B cell (primary cell): ENCODE data around the gene ASIC1. TPM values are rescaled to one million over a fixed set of nuclear protein-coding genes. Genes with fewer than 3 reads are reported as not detected.

Source experiments
- ATAC-seq: fragments of 200-7000 bp; cut with Tn5 transposase; one replicate; pipeline ENCODE4 v1.10.0; 2021; ENCODE audit warnings: low read depth, mild to moderate bottlenecking, moderate number of reproducible peaks, moderate library complexity
- CTCF ChIA-PET: fragments of 350-600 bp; sonication (Branson Sonifier 250); formaldehyde crosslinking; loops from one replicate; lab custom pipeline; 2021; ENCODE audit warnings: antibody characterized with exemption, inconsistent platforms; lab: Charles Lee
- POLR2A ChIA-PET: fragments of 350-600 bp; sonication (Branson Sonifier 250); formaldehyde crosslinking; loops from one replicate; lab custom pipeline; 2021; ENCODE audit warnings: antibody characterized with exemption; lab: Charles Lee
- DNase-seq: peaks from one replicate; pipeline ENCODE4 v3.0.0; 2013
- H2AFZ ChIP-seq: 2 replicates; pipeline ENCODE4 v1.6.1; 2012; ENCODE audit warnings: mild to moderate bottlenecking, low read depth, low read length; ENCODE audit not compliant: insufficient read depth, poor library complexity, severe bottlenecking
- H3K27ac ChIP-seq, 2 donors: 1 replicate in 1 of 2; 2 replicates in 1 of 2; pipeline ENCODE4 v1.5.1; 2012 to 2013; ENCODE audit warnings: low read length in 2 of 2, mild to moderate bottlenecking in 2 of 2, moderate library complexity in 1 of 2
- H3K27me3 ChIP-seq, 4 experiments: fragments of 200-600 bp in 1 of 4; sonication (generic) in 1 of 4; replicated peaks in 1 of 4; 1 replicate in 2 of 4; 2 replicates in 2 of 4; pipeline versions ENCODE4 v1.6.1 to v1.7.0; 2013 to 2016; ENCODE audit warnings: low read length in 3 of 4, mild to moderate bottlenecking in 2 of 4, mixed read lengths in 1 of 4, moderate library complexity in 1 of 4; ENCODE audit not compliant: insufficient read depth in 4 of 4, control insufficient read depth in 3 of 4; ENCODE audit errors: control extremely low read depth in 1 of 4
- H3K36me3 ChIP-seq, 2 experiments: replicated peaks in 1 of 2; 1 replicate in 1 of 2; 2 replicates in 1 of 2; pipeline versions ENCODE4 v1.6.1 to v1.7.1; 2013; ENCODE audit warnings: low read length in 1 of 2; ENCODE audit not compliant: insufficient read depth in 2 of 2, control insufficient read depth in 1 of 2; ENCODE audit errors: control extremely low read depth in 1 of 2, extremely low read depth in 1 of 2
- H3K4me1 ChIP-seq, 2 donors: fragments of 200-600 bp in 1 of 2; sonication (generic) in 1 of 2; 1 replicate in 1 of 2; 2 replicates in 1 of 2; pipeline versions ENCODE4 v1.5.1 to v1.6.1; 2013 to 2017; ENCODE audit warnings: low read length in 2 of 2; ENCODE audit not compliant: control insufficient read depth in 2 of 2, insufficient read depth in 2 of 2
- H3K4me2 ChIP-seq: replicated peaks from 2 replicates; pipeline ENCODE3; 2012; ENCODE audit warnings: mild to moderate bottlenecking, low read depth, low read length; ENCODE audit not compliant: poor library complexity, severe bottlenecking
- H3K4me3 ChIP-seq, 5 experiments: fragments of 200-600 bp in 1 of 5; sonication (generic) in 1 of 5; 1 replicate in 3 of 5; 2 replicates in 2 of 5; pipeline versions ENCODE4 v1.5.1 to v1.7.0; 2011 to 2016; ENCODE audit warnings: low read length in 4 of 5, mild to moderate bottlenecking in 4 of 5, low read depth in 2 of 5, control low read depth in 1 of 5, moderate library complexity in 1 of 5; ENCODE audit not compliant: insufficient read depth in 1 of 5; ENCODE audit errors: control extremely low read depth in 1 of 5, extremely low read depth in 1 of 5
- H3K79me2 ChIP-seq: fragments of 200-600 bp; sonication (generic); one replicate; pipeline ENCODE4 v1.6.0; 2016; ENCODE audit warnings: low read length; ENCODE audit not compliant: control insufficient read depth, insufficient read depth
- H3K9ac ChIP-seq: fragments of 200-600 bp; sonication (generic); 2 replicates; pipeline ENCODE4 v1.6.1; 2017; ENCODE audit warnings: mild to moderate bottlenecking, low read length, moderate library complexity
- H3K9me3 ChIP-seq, 3 donors: one replicate each; pipeline versions ENCODE4 v1.6.1 to v1.7.1; 2013; ENCODE audit warnings: low read length in 2 of 3; ENCODE audit not compliant: control insufficient read depth in 2 of 3, insufficient read depth in 1 of 3; ENCODE audit errors: control extremely low read depth in 1 of 3
- H4K20me1 ChIP-seq: 2 replicates; pipeline ENCODE4 v1.6.0; 2012; ENCODE audit warnings: mild to moderate bottlenecking, low read length; ENCODE audit not compliant: insufficient read depth, control insufficient read depth, poor library complexity, severe bottlenecking
- H3K27ac Mint-ChIP-seq: one replicate; pipeline ENCODE4 v1.8.0; 2021; ENCODE audit warnings: mixed read lengths
- H3K27me3 Mint-ChIP-seq: one replicate; pipeline ENCODE4 v1.8.0; 2021; ENCODE audit warnings: mixed read lengths
- H3K4me1 Mint-ChIP-seq: one replicate; pipeline ENCODE4 v1.8.0; 2021; ENCODE audit warnings: mixed read lengths
- H3K4me3 Mint-ChIP-seq: one replicate; pipeline ENCODE4 v1.8.0; 2021; ENCODE audit warnings: mixed read lengths
- H3K9me3 Mint-ChIP-seq: one replicate; pipeline ENCODE4 v1.8.0; 2022; ENCODE audit warnings: mixed read lengths; ENCODE audit not compliant: insufficient read depth
- EZH2 ChIP-seq: IDR thresholded peaks from 2 replicates; pipeline ENCODE4 v1.6.1; 2012; ENCODE audit warnings: borderline replicate concordance, low read depth, mild to moderate bottlenecking, moderate library complexity, low read length; ENCODE audit not compliant: insufficient read depth, poor library complexity, severe bottlenecking
- WGBS: methylation state at CpG from one replicate; pipeline ENCODE4 v1.1.5; 2013; ENCODE audit warnings: missing lambda C conversion rate; ENCODE audit not compliant: insufficient coverage; 5-methylcytosine and 5-hydroxymethylcytosine counted together
- intact Hi-C: fragments of 100-400 bp; cut with micrococcal nuclease; formaldehyde crosslinking; loops from one replicate; pipeline ENCODE4 v1.10.0; 2022
- polyA plus RNA-seq: library from polyadenylated mRNA; depleted of rRNA; stranded (reverse); fragments of >200 nt; gene quantifications from 2 replicates; pipeline ENCODE4 v1.2.3, GENCODE V29; 2012
- total RNA-seq, 2 donors: library from RNA; stranded (reverse); fragments of 120-200 nt in 1 of 2; gene quantifications; 1 replicate in 1 of 2; 2 replicates in 1 of 2; pipeline versions ENCODE4 v1.2.3 to v1.2.4, GENCODE V29; 2013 to 2022
- TF ChIP-seq, protein P1 (sequence below): fragments of 200-600 bp; IDR thresholded peaks from one replicate; pipeline ENCODE4 v1.8.0; 2022; ENCODE audit warnings: antibody characterized with exemption, mild to moderate bottlenecking

Gene ASIC1
- total and polyA plus RNA-seq, 2 donors (not counting 1 experiment from before 2014, with no cell fraction given), result not detected

DNA sequence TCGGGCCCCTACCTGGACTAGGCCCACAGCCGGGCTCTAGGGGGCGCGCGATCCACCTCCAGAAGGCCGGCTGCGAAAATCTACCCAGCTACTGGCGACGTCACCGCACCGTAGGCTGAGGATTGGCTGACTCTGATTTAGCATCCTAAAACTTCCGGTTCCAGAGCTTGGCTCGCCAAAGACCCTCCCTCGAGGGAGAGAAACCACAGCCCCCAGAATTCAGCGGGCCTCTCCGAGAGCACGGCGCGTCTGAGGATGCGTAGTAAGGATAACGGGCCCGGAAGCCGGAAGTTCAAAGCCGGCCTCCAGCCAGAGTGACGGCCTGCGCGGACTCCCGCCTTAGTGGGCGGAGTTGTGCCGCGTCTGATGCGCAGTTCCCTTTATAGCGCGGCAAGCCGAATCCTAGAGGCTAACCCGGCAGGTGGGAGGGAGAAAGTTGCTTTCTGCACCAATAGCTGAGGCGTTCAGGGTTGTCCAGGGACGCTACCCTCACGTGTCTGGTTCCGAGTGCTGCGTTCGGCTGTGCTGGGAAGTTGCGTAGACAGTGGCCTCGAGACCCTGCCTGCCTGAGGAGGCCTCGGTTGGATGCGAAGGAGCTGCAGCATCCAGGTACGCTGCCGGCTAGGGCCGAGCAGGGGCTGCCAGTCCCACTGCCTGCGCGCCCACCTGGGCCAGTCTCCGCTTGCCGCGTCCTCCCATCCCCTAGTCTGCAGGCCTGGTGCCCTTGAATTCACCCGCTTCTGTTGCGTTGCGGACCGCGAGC lies 54.5 kb downstream of the ASIC1 start, which contains the start of gene COX14:
Gene COX14 (plus strand): TSS at position 544 of the 763 bp plus-strand sequence. CDS start 7,808 bp downstream, outside the sequence.
- Histone ChIP-seq H4K20me1 (peaks cover 25% of the 10 kb centered on the region), H3K79me2 (peaks cover 48% of the 10 kb centered on the region), H3K36me3 (peaks cover 0 to 25% of the 10 kb centered on the region in 2 experiments), H3K4me2 (peak within 1 kb of the TSS; percentile 86), H3K9ac (peak within 1 kb of the TSS; percentile 95), H3K27me3 (no peaks in the 10 kb centered on the region), H3K4me1 (peaks cover 30 to 62% of the 10 kb centered on the region in 2 donors), H3K9me3 (no peaks in the 10 kb centered on the region), H2AFZ (peak within 1 kb of the TSS; percentile 81), H3K27ac (peak within 1 kb of the TSS; percentile 85 to 96), H3K4me3 (peak within 1 kb of the TSS; percentile 51 to 99 (median 88))
- ChIA-PET POLR2A (interaction anchor here (0.9 to 4.3 kb wide), 8 partner anchors 12 to 1127 kb away, joined by 3 to 69 read pairs (median 6); partner anchors contain the start of genes CERS5, DAZAP2, RACGAP1 and SMARCD1), CTCF (interaction anchor here (0.6 to 14.8 kb wide), 23 partner anchors 9 to 877 kb away, joined by 3 to 343 read pairs (median 6); partner anchors contain the start of genes CERS5, GPD1, LARP4 and LIMA1)
- H3K9me3 Mint-ChIP-seq, result no peaks in the 10 kb centered on the region
- under 1% methylated on average over 59 of the region's 59 CpGs for WGBS
- no peaks in the 10 kb centered on the region for H3K27me3 Mint-ChIP-seq
- H3K4me1 Mint-ChIP-seq, result peaks cover 65% of the 10 kb centered on the region
- TF ChIP-seq EZH2, result no peak
- TF ChIP-seq, protein P1, sequence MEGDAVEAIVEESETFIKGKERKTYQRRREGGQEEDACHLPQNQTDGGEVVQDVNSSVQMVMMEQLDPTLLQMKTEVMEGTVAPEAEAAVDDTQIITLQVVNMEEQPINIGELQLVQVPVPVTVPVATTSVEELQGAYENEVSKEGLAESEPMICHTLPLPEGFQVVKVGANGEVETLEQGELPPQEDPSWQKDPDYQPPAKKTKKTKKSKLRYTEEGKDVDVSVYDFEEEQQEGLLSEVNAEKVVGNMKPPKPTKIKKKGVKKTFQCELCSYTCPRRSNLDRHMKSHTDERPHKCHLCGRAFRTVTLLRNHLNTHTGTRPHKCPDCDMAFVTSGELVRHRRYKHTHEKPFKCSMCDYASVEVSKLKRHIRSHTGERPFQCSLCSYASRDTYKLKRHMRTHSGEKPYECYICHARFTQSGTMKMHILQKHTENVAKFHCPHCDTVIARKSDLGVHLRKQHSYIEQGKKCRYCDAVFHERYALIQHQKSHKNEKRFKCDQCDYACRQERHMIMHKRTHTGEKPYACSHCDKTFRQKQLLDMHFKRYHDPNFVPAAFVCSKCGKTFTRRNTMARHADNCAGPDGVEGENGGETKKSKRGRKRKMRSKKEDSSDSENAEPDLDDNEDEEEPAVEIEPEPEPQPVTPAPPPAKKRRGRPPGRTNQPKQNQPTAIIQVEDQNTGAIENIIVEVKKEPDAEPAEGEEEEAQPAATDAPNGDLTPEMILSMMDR, result peak; percentile 28
- peak within 1 kb of the TSS; percentile 96 for H3K4me3 Mint-ChIP-seq
- intact Hi-C loops, result loop anchor here (1.0 to 5.0 kb wide), 4 partner anchors 27 to 925 kb away; partner anchors contain the start of genes CERS5, RACGAP1, SMARCD1 and TUBA1A
- H3K27ac Mint-ChIP-seq, result peak within 1 kb of the TSS; percentile 98
- ATAC-seq (peak; percentile 77), DNase-seq (peak; percentile 100)
